Iris pigment epithelial cell (primary cell): Measurements from ENCODE around the gene WDR45.
"Not testable (repeated sequence)": the region's sequence is repeated elsewhere in the genome, so short reads cannot be mapped to it uniquely, and the experiment has no call there.

Source experiments
- DNase-seq: peaks from one replicate; pipeline ENCODE4 v3.0.0-alpha.2; 2011; ENCODE audit warnings: low read depth

WDR45 gene

GRCh38 chrX:49079489-49080428, at the start of gene WDR45:
WDR45 (minus strand) TSS chrX:49079887; CDS start chrX:49078095, 1,792 bp downstream.
- peak; percentile 73 for DNase-seq

- no peak for DNase-seq
Measured at GRCh38 chrX:49129427-49129826, 49.7 kb upstream of the WDR45 start.

GRCh38 chrX:49127742-49128258, 48.1 kb upstream of the WDR45 start:
- DNase-seq: not testable (repeated sequence)

- no peak for DNase-seq
Measured at GRCh38 chrX:49122499-49122898, 42.8 kb upstream of the WDR45 start.

- no peak for DNase-seq
Measured at GRCh38 chrX:49120091-49120490, 40.4 kb upstream of the WDR45 start.

GRCh38 chrX:49117581-49117980, 37.9 kb upstream of the WDR45 start:
- no peak for DNase-seq

GRCh38 chrX:49116716-49117115, 37.0 kb upstream of the WDR45 start:
- DNase-seq: no peak

GRCh38 chrX:49116076-49116475, 36.4 kb upstream of the WDR45 start:
- DNase-seq: no peak

- DNase-seq: no peak
Measured at GRCh38 chrX:49111791-49112190, 32.1 kb upstream of the WDR45 start.

- DNase-seq: no peak
Measured at GRCh38 chrX:49110417-49110816, 30.7 kb upstream of the WDR45 start.

GRCh38 chrX:49108641-49109040, 29.0 kb upstream of the WDR45 start:
- no peak for DNase-seq

- peak; percentile 57 for DNase-seq
Measured at GRCh38 chrX:49106930-49107329, 27.2 kb upstream of the WDR45 start.

- DNase-seq: no peak
Measured at GRCh38 chrX:49106296-49106695, 26.6 kb upstream of the WDR45 start.

- no peak for DNase-seq
Measured at GRCh38 chrX:49103637-49104036, 23.9 kb upstream of the WDR45 start.

- no peak for DNase-seq
Measured at GRCh38 chrX:49102190-49102589, 22.5 kb upstream of the WDR45 start.

- no peak for DNase-seq
Measured at GRCh38 chrX:49101629-49101984, 21.9 kb upstream of the WDR45 start.

- peak; percentile 91 for DNase-seq
Measured at GRCh38 chrX:49100704-49101628, 21.3 kb upstream of the WDR45 start.

GRCh38 chrX:49096419-49096818, 16.7 kb upstream of the WDR45 start:
- DNase-seq: no peak

- no peak for DNase-seq
Measured at GRCh38 chrX:49089553-49089952, 9.9 kb upstream of the WDR45 start.

- DNase-seq: no peak
Measured at GRCh38 chrX:49082271-49082871, 2.7 kb upstream of the WDR45 start.

- DNase-seq: no peak
Measured at GRCh38 chrX:49077941-49078340, 1.7 kb downstream of the WDR45 start.

GRCh38 chrX:49075347-49075746, 4.3 kb downstream of the WDR45 start:
- DNase-seq: no peak
